Measurements from ENCODE around the gene APPL2.
"Not testable (repeated sequence)": the region's sequence is repeated elsewhere in the genome, so short reads cannot be mapped to it uniquely, and the experiment has no call there.

APPL2 gene

DNA sequence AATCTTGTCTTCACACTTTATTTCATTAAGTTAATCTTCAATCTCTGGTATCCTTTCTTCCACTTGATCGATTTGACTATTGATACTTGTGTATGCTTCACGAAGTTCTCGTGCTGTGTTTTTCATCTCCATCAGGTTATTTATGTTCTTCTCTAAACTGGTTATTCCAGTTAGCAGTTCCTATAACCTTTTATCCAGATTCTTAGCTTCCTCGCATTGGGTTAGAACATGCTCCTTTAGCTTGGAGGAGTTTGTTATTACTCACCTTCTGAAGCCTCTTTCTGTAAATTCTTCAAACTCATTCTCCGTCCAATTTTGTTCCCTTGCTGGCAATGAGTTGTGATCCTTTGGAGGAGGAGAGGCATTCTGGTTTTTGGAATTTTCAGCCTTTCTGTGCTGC lies 52.0 kb downstream of the APPL2 start:
- DNase-seq = not testable (repeated sequence)

DNA sequence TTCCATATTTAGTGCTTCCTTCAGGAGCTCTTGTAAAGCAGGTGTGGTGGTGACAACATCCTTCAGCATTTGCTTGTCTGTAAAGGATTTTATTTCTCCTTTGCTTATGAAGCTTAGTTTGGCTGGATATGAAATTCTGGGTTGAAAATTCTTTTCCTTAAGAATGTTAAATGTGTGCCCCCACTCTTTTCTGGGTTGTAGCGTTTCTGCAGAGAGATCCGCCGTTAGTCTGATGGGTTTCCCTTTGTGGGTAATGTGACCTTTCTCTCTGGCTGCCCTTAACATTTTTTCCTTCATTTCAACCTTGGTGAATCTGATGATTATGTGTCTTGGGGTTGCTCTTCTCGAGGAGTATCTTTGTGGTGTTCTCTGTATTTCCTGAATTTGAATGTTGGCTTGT lies 52.6 kb downstream of the APPL2 start:
- not testable (repeated sequence) for DNase-seq

DNA sequence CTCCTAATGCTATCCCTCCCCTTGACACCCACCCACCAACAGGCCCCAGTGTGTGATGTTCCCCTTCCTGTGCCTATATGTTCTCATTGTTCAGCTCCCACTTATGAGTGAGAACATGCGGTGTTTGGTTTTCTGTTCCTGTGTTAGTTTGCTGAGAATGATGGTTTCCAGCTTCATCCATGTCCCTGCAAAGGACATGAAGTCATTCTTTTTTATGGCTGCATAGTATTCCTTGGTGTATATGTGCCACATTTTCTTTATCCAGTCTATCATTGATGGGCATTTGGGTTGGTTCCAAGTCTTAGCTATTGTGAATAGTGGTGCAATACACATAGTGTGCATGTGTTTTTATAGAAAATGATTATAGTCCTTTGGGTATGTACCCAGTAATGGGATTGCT lies 56.9 kb downstream of the APPL2 start:
- DNase-seq = not testable (repeated sequence)

DNA sequence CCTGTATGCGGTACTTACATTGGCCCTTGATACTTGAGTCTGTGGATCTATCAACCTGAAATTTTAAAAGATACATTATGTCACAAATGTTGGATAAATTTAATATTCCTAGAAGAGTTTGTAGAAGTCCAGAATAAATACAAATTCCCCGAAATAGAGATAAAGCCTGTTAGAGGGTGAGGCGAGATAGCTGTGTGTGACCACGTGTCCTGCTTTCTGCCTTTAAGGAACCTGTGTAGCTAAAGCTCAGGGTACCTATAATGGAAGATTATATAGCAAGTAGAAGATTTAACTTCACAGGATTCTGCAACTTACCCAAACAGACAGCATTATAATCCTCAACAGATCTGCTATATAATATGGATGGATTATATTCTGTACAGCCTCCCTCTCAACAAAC lies 58.8 kb downstream of the APPL2 start:
- DNase-seq = no peak

DNA sequence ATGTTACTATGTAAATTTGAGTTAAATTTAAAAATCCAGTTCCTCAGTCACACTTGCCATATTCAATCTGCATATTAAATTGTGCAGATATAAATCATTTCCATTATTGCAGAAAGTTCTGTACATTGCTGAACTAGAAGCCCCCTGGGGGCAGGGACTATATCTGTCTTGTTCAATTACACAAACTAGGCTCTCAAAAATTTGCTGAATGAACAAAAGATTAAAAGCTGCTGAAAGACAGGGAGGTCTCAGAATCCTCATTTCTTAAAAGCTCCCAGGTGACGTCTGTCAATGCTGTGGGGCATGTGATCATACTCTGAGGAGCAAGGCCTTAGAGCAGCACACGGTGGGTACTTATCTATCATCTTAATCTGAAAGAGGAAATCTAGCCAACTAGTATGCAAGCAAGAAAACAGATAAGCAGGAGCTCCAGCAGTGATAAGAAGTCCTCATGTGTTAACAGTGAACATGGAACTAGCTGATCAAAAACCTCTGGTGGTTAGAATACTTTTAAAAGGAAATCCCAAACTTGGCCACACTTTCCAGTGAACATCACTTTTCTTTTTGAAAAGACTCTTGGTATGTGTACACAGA lies 60.5 kb downstream of the APPL2 start:
- DNase-seq = no peak

DNA sequence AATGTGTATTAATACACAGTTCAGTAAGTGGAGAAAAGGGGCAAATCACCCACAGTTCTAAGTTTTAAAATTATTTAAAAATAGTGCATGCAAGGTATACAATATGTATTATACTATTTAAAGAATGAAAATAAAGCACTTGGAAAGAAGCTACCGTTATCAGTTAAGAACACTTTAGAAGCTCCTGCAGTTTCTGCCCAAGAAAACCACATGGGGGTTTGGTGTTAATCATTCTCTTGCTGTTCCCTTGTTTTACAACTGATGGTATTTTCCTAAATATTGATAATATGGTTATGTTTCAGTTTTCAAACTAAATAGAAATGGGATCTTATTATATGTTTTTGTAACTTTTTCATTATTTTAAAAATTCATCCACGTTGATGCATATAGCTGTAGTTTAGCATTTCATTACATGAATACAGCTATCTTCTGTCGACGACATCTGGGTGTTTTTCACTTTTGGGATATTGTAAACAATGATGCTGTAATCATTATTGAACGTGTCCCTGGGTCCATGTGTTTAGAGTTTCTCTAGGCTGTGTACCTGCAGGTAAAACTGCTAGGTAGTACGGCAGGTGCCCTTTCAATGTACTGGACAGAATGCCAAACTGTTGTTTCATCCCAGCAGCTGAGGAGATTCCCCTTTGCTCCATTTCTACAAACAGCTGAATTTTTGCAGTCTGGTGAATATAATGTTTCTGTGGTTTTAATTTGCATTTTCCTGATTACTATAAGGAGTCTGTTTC lies 64.1 kb downstream of the APPL2 start:
- DNase-seq = no peak

DNA sequence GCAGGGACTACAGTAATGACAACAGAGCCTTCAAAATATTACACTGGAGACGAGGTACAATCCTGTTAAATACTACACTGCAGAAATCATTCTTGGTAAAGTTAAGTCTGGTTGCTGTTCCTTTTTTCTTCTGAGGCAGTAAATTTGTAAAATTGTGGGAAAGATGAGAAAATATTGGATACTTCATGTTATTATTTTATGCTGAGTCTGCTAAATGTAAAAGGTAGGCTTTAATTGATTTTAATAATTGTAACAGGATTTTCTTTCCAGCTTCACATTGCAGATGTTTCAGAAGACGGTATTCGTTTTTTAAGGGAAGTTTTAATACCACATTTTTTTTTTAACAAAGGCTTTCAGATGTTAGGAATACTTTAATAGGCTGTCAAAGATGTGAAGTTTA lies 65.8 kb downstream of the APPL2 start:
- no peak for DNase-seq

DNA sequence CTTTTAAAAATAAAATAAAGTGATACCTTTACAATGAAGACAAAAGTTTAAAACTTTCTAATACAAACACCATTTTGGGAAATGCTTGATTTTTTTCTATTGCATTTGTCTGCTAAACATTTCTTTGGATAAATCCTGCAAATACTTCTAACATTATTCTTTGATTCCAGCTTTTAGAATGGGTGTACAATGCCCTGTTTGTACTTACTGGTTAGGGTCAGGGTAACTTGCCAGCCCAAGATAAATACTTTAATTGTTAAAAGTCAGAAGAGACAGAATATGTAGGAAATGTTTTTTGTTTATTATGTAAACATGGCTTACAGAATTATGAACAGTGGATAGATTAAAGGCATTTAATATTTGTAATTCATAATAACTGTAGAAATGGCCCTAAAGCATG lies 68.0 kb downstream of the APPL2 start:
- DNase-seq = no peak

DNA sequence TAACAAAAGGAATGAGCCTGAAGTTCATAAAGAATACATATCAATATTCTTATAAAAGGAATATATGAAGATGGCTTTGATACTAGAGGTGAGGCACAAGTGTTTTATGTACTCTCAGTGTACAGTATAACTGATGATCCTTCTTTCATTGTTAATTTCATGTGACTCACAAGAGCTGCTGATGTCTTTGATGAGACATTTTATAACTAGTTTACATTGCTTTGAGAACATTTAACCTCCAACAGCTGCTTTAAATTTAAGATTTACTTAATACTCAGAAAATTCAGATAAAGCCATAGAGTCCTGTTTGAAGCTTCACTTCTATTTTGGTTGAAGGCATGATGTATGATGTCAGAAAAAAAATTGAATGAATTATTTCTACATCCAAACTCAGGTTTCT lies 68.6 kb downstream of the APPL2 start:
- DNase-seq = no peak

DNA sequence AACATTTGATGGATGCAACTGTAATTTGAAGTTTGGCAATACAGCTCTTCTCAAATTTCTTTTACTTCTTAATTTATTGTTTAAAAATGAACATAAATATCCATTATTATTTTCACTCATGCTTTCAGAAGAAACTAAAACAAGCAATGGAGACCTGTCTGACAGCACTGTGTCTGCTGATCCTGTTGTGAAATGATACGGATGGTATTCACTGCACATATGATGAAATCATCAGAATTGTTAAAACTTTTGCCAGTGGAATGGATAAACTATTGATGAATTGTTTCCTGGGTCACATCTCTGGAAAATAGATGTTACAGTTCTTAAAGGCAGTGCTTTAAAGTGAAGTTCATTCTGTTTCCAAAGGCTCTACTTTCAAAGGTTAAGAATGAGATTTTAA lies 69.2 kb downstream of the APPL2 start:
- DNase-seq = no peak

DNA sequence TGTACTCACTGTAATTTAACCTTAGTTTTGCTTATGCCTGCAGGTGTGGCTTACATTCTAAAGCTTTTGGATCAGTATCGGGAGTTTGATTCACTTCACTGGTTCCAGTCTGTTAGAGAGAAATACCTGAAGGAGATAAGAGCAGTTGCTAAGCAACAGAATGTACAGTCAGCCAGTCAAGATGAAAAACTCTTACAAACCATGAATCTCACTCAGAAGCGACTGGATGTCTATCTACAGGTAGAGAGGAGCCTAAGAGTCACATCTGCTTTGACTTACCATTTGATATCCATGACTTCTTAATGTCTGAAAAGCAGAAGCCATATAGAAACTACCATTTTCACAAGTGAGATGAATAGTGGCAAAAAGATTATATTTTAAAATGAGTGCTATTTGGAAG lies 71.9 kb downstream of the APPL2 start:
- no peak for DNase-seq

DNA sequence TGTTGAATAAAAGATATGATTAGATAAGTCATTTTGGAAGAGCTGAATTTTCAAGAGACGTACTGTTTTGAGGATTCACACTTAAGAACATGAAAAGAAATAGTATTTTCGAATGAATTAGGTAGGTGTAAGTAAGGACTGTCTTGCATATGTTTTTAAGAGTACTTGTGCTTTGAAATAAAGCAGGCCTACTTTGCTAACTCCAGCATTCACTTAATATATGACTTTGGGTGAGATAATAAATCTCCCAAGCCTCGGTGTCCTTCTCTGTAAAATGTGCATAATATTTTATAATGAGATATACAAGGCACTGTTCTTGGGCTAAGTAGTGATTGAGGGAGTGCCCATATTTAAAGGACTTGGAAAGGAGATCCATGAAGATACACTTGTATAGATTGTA lies 73.8 kb downstream of the APPL2 start:
- DNase-seq = no peak

DNA sequence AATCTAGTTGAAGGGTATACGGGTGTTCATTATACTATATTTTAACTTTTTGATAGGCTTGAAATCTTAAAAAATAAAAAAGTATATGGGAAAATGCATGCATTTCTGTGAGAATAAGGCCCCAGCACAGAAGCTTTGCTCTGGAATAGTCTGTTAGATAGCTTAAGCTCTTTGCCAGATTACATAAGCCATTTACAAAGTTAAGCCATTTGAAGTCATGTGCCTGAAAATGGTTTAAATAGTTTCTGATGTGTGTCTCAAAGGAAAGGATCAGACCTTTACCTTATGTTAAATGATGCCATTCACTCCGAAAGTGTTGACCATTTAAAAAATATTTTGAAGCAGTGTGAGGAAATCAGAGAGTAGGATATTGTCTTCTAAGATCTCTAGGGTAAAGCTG lies 77.1 kb downstream of the APPL2 start:
- no peak for DNase-seq

DNA sequence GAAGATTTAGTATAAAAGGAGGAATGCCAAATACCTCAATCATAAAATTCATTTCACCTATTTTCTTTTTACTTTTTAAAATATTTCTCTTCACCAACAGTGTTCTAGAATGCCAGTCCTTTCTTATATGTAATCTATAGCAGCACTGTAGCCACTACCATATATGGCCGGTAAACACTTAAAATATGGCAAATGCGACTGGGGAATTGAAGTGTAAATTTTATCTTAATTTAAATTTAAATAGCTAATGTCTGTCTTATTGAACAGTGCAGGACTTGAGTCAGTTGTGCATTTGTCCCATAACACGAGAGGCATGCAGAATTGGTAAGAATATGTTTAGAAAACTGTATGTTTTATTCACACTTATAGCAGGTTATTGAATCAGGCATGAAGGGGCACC lies 78.4 kb downstream of the APPL2 start:
- no peak for DNase-seq

DNA sequence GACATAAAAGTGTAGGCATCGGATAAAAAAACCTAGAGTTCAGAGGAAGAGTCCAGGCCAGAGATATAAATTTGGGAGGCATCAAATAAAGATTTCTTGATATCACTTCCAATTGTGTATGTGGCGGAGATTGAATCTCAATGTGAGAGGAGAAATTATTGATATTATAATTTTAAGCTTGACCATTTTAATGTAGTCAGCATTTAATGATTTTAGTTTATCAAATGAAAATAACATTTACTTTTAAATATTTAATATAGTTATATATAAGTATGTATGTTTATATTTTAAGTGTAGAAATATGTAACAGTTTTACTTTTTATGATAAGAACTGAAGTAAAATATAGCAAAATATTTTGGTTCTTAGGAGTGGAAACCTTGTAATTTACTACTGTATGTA lies 79.7 kb downstream of the APPL2 start:
- no peak for DNase-seq

DNA sequence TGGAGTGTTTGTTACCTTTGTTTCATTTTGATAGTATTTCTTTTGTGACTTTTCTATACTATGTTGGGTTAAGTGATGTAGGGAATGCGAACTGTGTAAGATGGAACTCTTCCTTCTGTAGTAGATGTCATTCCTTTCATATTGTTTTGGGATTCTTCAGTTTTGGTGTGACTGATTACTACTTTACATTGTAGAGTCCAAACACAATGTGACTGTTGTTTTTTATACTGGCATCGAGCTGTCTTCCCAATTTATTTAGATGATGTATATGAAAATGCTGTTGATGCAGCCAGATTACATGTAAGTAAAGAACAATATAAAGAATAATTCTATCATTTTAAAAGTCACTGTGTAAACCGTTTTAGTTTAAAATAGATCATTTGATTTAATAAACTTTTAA lies 93.7 kb downstream of the APPL2 start:
- no peak for DNase-seq

DNA sequence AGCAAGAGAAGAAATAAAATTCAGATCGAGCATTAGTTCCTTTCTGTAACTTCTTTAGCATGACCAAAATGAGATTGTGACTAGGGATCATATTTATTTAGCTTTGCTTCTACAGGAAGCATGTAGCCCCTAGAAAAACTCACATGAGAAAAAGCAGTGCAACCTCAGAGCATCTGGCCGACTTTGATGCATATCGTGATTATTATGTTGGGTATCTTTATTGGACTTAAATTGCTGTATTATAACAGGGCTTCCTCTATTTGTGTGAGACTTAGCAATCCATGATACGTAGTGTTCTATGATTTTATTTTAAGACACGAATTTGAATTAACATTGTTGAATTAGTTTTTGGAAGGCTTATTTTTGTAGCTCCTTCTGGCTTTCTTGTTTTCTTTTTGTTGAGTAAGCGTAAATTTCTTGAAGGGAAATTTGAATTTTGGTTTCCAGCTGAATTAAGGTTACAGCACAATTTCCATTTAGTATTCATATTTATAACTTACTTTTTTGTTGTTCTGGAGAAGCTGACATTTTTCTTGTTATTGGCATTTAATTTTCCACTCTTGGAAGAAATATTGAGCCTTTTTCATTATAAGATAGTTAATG lies 94.6 kb downstream of the APPL2 start:
- no peak for DNase-seq

DNA sequence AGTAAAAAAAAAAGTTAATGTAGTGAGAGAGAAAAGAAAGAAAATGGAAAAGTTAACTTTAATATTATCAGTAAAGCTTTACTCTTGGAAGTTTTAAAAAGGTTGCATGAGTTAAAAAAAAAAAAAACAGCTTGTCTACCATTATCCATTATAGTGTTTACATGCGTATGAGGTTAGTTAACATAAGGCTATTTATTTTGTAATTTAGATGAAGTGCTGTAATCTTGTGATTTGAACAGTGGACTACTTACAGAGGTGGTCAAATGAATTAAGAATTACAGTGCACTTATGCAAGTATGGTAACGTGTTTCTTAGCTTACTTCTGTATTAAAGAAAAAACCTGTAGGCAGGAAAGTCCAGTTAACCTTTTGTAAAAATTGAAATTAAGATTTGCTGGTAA lies 97.7 kb downstream of the APPL2 start:
- DNase-seq = no peak
